ENCODE data around the gene RPL35.

Gene RPL35

DNA sequence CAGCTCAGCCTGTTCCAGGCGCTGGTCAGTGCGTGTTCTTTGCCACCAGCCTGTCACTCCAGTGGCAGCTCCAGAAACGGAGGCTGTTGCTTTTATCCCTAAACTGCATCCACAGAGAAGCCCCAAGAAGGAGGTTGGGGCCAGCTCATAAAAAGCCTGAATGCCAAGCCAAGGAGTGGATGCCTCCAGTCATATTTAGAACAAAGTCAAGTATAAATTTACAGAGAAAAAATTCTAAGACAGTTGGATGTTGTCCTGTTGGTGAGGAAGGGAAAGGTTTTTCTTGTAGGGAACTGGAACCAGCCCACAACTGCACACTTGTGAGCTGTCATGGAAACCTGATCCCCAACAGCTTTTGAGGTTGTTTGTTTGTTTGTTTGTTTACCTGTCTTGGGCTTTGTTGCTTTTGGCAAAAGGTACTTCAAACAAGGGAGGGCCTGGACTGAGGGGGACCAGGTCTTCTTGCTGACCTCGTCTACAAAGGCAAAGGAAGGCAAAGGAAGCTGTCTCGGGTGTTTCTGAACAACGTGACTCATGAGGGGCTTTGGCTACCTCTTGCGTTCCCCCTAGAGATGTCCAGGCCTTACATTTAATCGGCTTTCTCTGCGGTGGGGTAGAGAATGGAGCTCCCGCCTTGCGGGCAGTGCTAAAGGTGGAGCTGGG is 48.1 kb downstream of the RPL35 start:
- no peak for DNase-seq

DNA sequence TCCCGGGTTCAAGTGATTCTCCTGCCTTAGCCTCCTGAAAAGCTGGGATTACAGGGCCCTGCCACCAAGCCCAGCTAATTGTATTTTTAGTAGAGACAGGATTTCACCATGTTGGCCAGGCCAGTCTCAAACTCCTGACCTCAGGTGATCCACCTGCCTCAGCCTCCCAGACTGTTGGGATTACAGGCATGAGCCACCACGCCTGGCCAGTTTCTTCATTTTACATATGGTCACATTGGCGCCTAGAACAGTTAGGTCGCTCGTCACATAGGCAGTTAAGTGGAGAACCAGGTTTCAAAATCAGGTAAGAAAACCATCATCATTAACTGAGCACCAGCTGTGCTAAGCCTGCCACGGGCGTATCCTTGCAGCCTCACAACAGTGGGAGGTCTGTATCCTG is 48.7 kb downstream of the RPL35 start:
- no peak for DNase-seq

DNA sequence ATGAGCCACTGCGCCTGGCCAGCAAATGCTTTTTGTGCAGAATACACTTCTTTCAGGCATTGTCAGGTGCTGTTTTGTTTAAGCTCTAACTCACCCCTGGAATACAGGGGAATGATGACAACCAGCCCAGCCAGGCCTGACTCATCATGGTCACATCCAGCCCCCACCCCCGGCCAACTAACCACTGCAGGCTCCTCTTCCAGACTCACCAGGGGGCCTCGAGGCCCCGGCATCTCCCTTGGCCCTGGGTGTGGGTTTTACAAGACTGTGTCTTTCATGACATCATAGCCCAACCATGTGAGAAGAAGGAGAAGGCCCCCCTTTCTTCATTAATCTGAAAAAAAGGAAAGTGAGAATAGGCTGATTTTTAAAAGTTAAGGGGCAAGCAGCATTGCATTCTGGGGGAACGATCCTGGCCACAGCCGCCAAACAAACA is 49.3 kb downstream of the RPL35 start:
- DNase-seq: no peak

DNA sequence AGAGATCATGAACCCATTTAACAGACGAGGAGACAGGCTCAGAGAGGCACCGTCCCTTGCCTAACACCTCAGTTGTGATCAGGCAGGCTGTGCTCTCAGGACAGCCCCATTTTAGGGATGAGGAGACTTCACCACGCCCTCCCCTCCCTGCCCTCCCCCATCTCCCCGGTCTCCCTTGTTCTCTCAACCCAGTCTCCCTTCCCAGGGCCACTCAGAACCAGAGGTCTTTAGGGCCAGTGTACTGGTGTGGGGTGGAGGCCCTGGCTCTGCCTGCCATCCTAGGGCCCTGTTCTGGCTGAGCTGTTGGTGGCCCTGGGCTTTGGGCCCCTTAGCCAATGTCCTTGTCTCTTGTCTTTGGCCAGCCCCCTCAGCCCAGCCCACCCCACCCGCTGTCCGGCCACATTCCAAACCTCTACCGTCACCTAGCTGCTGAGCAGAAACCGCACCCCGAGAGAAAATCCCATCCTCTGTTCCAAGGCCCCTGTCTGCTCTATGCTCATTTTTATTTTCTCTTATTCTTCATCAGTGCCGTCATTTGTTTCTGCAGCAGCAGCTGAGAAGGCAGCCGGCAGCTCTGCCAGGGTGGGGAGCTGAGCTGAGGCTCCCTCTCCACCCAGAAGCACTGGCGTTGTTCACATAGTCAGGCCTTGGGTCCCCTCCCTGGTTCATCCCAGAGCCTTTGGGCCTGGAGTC is 50.9 kb downstream of the RPL35 start:
- no peak for DNase-seq

DNA sequence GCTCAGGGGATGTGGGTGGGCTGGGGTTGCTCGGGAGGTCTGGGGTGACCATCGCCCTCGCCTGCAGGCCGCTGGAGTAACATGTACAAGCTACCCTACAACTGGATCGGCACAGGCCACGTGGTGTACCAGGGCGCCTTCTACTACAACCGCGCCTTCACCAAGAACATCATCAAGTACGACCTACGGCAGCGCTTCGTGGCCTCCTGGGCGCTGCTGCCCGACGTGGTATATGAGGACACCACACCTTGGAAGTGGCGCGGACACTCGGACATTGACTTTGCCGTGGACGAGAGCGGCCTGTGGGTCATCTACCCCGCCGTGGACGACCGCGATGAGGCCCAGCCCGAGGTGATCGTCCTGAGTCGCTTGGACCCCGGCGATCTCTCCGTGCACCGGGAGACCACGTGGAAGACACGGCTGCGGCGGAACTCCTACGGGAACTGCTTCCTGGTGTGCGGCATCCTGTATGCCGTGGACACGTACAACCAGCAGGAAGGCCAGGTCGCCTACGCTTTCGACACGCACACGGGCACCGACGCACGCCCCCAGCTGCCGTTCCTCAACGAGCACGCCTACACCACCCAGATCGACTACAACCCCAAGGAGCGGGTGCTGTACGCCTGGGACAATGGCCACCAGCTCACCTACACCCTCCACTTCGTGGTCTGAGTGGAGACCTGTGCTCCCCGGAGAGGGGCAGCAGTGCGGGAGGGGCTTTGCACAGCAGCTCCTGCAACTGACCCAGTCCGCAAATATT is 51.8 kb downstream of the RPL35 start:
- DNase-seq: no peak

DNA sequence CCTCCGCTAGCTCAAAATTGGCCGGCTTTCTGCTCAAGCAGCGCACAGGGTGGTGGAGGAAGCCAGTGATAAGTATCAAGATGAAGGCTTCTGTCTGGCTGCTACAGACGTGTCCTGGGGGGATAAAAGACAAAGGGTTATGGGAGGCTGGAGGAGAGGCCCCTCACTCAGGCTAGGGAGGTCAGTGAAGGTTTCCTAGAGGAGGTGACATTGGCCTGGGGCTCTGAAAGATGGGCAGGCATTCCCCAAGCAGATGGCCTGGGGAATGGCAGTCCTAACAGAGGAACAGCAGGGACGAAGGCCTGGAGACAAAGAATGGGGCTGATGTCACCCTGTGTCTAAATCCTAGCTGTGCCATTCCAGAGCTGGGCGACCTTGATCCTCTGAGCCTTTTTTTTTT is 52.5 kb downstream of the RPL35 start:
- no peak for DNase-seq

DNA sequence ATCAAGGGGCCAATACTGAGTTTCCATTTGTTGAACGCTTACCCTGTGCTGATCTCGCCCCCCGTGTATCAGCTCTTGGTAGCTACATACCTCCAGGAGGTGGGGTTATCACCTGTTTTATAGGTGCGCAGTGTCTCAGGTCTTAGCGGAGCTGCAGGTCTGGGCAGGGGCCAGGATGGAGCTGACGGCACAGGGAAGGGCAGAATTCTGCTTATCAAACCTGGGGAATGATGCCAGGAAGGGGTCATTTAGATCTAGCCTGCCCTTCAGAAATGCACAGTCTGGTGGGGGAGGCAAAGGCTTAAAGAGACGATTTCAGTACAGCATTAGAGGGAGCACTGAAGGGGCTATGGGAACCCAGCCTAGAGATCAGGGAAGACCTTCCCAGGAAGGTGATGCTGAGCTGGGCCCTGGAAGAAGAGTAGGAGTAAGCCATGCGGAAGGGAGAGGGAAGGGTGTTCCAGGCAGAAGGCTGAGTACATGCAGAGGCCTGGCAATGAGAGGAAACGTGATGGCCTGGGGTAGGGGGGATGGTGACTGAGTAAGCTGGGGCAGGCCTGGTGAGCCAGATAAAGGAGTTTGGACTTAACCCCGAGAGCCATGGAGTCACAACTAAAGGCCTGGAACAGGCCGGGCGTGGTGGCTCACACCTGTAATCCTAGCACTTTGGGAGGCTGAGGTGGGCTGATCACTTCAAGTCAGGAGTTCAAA is 53.4 kb downstream of the RPL35 start:
- DNase-seq: no peak
